SIG-M5 treated with dmso at 0.1 percent for 504 hours (cell line): ENCODE results near the gene UBL5.
"Not testable (repeated sequence)": the region's sequence is repeated elsewhere in the genome, so short reads cannot be mapped to it uniquely, and the experiment has no call there.

Experiments used
- DNase-seq: peaks from one replicate; lab custom pipeline; 2025; ENCODE audit not compliant: unreplicated experiment; lab: John Stamatoyannopoulos, UW

UBL5 gene

DNA sequence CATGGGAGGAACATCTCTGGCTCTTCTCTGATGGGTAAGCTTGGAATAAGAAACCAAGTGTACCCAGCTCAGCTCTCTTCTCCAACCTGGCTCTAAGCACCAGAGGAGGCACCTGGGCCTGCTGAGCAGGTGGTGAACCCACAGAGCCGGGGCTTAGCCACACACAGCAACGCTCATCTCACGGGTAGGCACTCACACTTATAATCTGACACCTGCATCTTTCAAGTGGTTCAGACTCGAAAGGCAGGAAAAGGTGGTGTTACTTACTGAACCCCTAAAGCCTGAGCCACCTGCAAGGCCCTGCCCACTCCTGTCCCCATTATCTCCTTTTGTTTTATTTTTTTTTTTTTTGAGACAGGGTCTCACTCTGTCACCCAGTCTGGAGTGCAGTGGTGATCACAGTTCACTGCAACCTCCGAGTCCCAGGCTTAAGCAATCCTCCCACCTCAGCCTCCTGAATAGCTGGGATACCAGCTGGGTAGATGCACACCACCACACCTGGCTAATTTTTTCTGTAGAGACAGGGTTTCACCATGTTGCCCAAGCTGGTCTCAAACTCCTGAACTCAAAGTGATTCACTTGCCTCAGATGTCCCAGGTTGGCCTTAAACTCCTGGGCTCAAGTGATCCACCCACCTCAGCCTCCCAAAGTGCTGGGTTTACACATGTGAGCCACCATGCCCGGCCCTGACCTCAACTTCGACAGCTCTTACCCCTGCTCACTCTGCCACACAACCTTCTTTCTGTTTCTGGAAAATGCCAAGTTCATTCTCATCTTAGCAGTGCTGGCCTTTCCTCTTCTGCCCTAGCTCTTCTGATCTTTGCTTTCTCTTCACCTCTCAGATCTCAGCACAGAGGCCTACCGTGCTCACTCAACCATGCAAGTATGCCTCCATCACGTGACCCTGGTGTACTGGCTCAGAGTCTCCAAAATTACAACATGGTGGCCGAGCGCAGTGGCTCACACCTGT, 18.6 kb upstream of the UBL5 start:
- DNase-seq, result no peak

GRCh38 chr19:9811139-9811538, 16.6 kb upstream of the UBL5 start:
- DNase-seq, result no peak

DNA sequence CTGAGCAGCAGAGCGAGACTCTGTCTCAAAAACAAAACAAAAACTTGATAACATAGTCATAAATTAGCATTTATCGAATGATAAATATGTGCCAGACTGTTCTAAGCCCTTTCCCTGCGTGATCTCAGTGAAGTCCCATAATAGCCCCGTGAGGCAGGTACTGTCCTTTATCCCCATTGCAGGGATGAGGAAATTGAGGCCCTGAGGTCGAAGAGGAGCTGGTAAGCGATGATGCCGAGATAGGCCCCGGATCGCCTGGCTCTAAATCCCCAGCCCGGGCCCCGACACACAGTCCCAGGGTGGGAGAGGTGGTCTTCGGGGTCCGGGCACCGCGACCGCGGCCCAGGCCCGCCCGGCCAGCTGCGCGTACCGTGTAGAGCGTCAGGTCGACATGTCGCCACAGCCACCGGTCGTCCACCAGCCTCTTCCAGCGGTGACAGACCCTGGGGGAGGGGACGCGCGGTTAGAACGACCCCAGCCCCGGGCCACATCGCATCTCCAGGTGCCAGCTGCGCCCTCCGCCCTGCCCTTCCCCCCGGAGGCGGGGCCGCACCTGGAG, 9.5 kb upstream of the UBL5 start:
- DNase-seq, result no peak

- DNase-seq, result peak; percentile 98
Observed at GRCh38 chr19:9818734-9819595, 8.8 kb upstream of the UBL5 start, which contains the start of gene FBXL12. Gene FBXL12, minus strand, starts transcription at chr19:9819079. Its CDS starts 266 bp downstream, at chr19:9818813.

GRCh38 chr19:9819596-9819909, 8.2 kb upstream of the UBL5 start:
- DNase-seq, result no peak

GRCh38 chr19:9820034-9820433, 7.7 kb upstream of the UBL5 start:
- not testable (repeated sequence) for DNase-seq

GRCh38 chr19:9823816-9824215, 3.9 kb upstream of the UBL5 start:
- DNase-seq, result no peak

DNA sequence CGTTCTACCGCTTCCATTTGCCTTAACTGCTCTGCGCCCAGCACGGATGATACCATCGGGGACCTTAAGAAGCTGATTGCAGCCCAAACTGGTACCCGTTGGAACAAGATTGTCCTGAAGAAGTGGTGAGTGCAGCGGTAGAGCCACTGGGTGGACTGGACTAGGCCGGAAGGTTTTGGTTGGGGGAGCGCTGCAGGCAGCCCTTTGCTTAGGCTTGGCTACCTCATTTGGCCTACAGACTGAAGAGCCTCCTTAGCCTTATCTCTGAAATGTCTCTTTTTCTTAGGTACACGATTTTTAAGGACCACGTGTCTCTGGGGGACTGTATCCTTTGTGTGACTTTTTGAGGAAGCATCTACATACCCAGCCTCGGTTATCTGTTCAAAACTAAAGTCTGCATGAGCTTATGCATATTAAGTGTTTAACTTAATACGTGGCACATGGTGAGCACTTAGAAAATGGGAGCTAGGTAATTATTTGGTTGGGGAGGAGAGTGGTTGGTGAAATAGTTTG, 889 bp downstream of the UBL5 start:
- DNase-seq, result peak; percentile 2

- no peak for DNase-seq
Observed at GRCh38 chr19:9834307-9834725, 6.6 kb downstream of the UBL5 start.

GRCh38 chr19:9834726-9835506, 7.2 kb downstream of the UBL5 start, which contains the start of gene PIN1:
Gene PIN1, plus strand, starts transcription at chr19:9835318. Its CDS starts 27 bp downstream, at chr19:9835345.
- DNase-seq, result peak; percentile 96

- no peak for DNase-seq
Observed at GRCh38 chr19:9835507-9835949, 7.8 kb downstream of the UBL5 start.

DNA sequence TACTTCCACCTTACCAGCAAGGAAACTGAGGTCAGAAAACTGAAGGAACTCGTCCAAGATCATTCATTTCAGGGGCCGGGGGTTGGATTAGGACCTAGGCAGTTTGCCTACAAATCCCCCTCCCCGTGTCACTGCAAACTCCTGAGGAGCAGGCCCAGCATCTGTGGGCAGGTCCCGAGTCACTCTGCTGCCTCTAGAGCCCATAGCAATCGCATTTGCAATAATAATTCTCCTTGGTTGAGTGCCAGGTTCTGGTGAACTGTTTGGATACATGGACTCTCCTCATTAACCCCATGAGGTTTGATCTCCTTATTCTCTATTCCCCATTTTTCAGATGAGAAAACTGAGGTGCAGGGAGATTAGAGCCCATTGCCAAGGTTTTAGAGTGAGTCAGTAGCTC, 8.3 kb downstream of the UBL5 start:
- peak; percentile 17 for DNase-seq

GRCh38 chr19:9838324-9838723, 10.6 kb downstream of the UBL5 start:
- no peak for DNase-seq

- DNase-seq, result no peak
Observed at GRCh38 chr19:9839415-9839814, 11.7 kb downstream of the UBL5 start.

- DNase-seq, result no peak
Observed at GRCh38 chr19:9842834-9843625, 15.3 kb downstream of the UBL5 start.

DNA sequence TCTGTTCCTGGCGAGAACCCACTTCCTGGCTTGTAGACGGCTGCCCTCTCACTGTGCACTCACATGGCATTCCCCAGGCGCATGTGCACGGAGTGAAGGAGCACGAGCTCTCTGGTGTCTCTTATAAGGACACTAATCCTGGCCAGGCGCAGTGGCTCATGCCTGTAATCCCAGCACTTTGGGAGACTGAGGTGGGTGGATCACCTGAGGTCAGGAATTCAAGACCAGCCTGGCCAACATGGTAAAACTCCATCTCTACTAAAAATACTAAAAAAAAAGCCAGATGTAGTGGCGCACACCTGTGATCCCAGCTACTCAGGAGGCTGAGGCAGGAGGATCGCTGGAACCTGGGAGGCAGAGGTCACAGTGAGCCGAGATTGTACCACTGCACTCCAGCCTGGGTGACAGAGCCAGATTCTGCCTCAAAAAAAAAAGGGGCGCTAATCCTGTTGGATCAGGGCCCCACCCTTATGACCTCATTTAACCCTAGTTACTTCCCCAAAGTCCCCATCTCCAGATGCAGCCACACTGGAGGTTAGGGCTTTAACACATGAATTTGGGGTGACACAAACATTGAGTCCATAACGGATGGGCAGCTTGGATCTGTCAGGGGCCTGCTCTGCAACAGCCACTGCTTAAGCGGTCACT, 16.0 kb downstream of the UBL5 start:
- DNase-seq, result not testable (repeated sequence)

DNA sequence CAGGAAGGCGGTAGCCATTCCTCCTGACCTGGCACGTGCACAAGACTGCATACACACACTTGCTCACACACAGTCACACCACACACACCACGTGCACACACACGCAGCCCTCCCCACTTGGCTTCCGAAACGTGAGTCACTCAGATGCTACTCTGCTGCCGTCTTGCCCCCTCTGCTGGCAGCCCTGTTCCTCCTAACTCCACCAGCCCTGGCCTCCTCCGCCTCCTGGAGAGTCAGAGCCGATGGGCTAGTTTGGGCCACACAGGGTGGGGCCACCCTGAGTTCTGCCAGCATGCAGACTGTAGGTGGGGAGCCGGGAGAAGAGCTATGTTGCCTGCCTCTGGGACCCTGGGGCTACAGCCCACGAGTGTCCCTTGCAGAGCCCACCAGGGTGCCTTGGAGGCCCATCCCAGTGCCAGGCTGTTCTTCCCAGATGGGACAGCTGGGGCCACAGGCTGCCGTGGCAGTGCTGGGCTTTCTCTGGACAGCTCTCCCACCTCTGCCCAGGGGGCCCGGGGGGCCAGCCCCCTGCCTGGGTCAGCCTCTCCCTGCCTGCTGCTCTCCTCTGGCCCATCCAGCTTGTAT, 19.5 kb downstream of the UBL5 start:
- peak; percentile 52 for DNase-seq

DNA sequence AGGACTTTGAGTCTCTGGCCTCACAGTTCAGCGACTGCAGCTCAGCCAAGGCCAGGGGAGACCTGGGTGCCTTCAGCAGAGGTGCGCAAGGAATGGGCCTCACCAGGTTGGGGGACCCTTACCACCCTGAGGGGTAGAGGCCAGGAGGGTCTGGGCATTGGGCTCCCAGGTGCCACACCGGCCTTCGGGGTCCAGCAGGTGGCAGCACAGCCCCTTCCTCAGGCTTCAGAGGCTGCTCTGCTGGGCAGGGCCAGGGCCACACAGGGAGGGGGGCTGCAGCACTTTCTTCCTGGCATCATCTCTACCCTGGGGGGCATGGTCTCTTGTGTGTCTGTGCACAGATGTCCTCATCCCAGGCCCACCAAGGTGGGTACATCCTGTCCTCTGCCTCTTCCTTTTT, 20.3 kb downstream of the UBL5 start:
- DNase-seq, result no peak

- DNase-seq, result no peak
Observed at GRCh38 chr19:9848762-9849161, 21.0 kb downstream of the UBL5 start.
